Endodermal cell (in vitro differentiated cells): ENCODE measurements around the gene CGN. TPM values are rescaled to one million over a fixed set of nuclear protein-coding genes. Genes with fewer than 3 reads are reported as not detected.

ENCODE experiments used
- DNase-seq: peaks from one replicate; pipeline ENCODE4 v3.0.0-alpha.2; 2017
- H3K27ac ChIP-seq: 2 replicates; pipeline ENCODE4 v1.5.1; 2013; ENCODE audit warnings: mild to moderate bottlenecking, low read depth, low read length, moderate library complexity
- H3K27me3 ChIP-seq: 2 replicates; pipeline ENCODE4 v1.6.1; 2013; ENCODE audit warnings: mild to moderate bottlenecking, low read length, moderate library complexity; ENCODE audit not compliant: insufficient read depth, control insufficient read depth, poor library complexity, severe bottlenecking
- H3K36me3 ChIP-seq: 2 replicates; pipeline ENCODE4 v1.7.0; 2013; ENCODE audit warnings: mild to moderate bottlenecking, low read length, moderate library complexity; ENCODE audit not compliant: control insufficient read depth, insufficient read depth
- H3K4me1 ChIP-seq: one replicate; pipeline ENCODE4 v1.7.0; 2013; ENCODE audit warnings: low read length; ENCODE audit not compliant: control insufficient read depth, insufficient read depth
- H3K4me3 ChIP-seq: 2 replicates; pipeline ENCODE4 v1.5.1; 2013; ENCODE audit warnings: mild to moderate bottlenecking, low read length, moderate library complexity
- H3K9ac ChIP-seq: 2 replicates; pipeline ENCODE4 v1.6.1; 2013; ENCODE audit warnings: mild to moderate bottlenecking, low read length, moderate library complexity; ENCODE audit not compliant: poor library complexity, severe bottlenecking; ENCODE audit errors: extremely low read depth
- H3K9me3 ChIP-seq: 2 replicates; pipeline ENCODE4 v1.6.1; 2013; ENCODE audit warnings: mild to moderate bottlenecking, low read length, moderate library complexity; ENCODE audit not compliant: control insufficient read depth
- H3K27ac Mint-ChIP-seq: 2 replicates; pipeline ENCODE4 v1.8.0; 2020; ENCODE audit warnings: mixed read lengths
- H3K27me3 Mint-ChIP-seq: 2 replicates; pipeline ENCODE4 v1.8.0; 2021; ENCODE audit warnings: mild to moderate bottlenecking, mixed read lengths; ENCODE audit not compliant: insufficient read depth
- H3K36me3 Mint-ChIP-seq: 2 replicates; pipeline ENCODE4 v1.8.0; 2020; ENCODE audit warnings: low read depth, mixed read lengths
- H3K4me1 Mint-ChIP-seq: 2 replicates; pipeline ENCODE4 v1.8.0; 2020; ENCODE audit warnings: mixed read lengths
- H3K4me3 Mint-ChIP-seq: 2 replicates; pipeline ENCODE4 v1.8.0; 2020; ENCODE audit warnings: mild to moderate bottlenecking, moderate library complexity, mixed read lengths
- H3K9me3 Mint-ChIP-seq: 2 replicates; pipeline ENCODE4 v1.8.0; 2020; ENCODE audit warnings: mild to moderate bottlenecking, mixed read lengths
- CTCF ChIP-seq: fragments of 200-600 bp; sonication (generic); conservative IDR thresholded peaks from 2 replicates; pipeline ENCODE4 v1.5.0; 2021; ENCODE audit warnings: antibody characterized with exemption, mild to moderate bottlenecking
- WGBS, 2 experiments: methylation state at CpG; one replicate each; pipeline versions ENCODE4 v1.1.5 to v1.1.7; 2013; ENCODE audit warnings: missing lambda C conversion rate in 2 of 2, mixed read lengths in 1 of 2; ENCODE audit not compliant: insufficient coverage in 1 of 2, insufficient read length in 1 of 2; 5-methylcytosine and 5-hydroxymethylcytosine counted together
- total RNA-seq, 2 donors: library from RNA; stranded (reverse); fragmentation: NEBNext Ultra II Directional in 1 of 2; extraction: Animal tissue kit (Norgen Biotek cat#: 25700) in 1 of 2; gene quantifications; 2 replicates in 1 of 2; 3 replicates in 1 of 2; pipeline ENCODE4 v1.2.1, GENCODE V29; 2021

The CGN gene
- total RNA-seq, 2 donors from 2014 or later = 39.7 to 39.9 TPM

- H3K4me3 Mint-ChIP-seq = peak overlapping the region; percentile 78
- Histone ChIP-seq H3K9ac (peak overlapping the region; percentile 77), H3K9me3 (no peaks in the 10 kb centered on the region), H3K27me3 (no peaks in the 10 kb centered on the region), H3K27ac (peak overlapping the region; percentile 72), H3K4me3 (peak overlapping the region; percentile 95), H3K4me1 (peaks cover 18% of the 10 kb centered on the region), H3K36me3 (no peaks in the 10 kb centered on the region)
- H3K4me1 Mint-ChIP-seq = peaks cover 40% of the 10 kb centered on the region
- H3K27me3 Mint-ChIP-seq = no peaks in the 10 kb centered on the region
- H3K27ac Mint-ChIP-seq = peak overlapping the region; percentile 87
- DNase-seq = peak; percentile 87
- WGBS, 2 experiments = 0% methylated on average over 4 to 23 of the region's 23 CpGs
- H3K36me3 Mint-ChIP-seq = peaks cover 4% of the 10 kb centered on the region
- H3K9me3 Mint-ChIP-seq = no peaks in the 10 kb centered on the region
- peak; percentile 36 for TF ChIP-seq CTCF
These were observed 539 bp downstream of the CGN start for GRCh38 chr1:151511636-151512215.

- DNase-seq = peak; percentile 63
- Histone ChIP-seq H3K27me3 (no peaks in the 10 kb centered on the region), H3K9me3 (no peaks in the 10 kb centered on the region), H3K9ac (peak overlapping the region; percentile 77), H3K36me3 (no peaks in the 10 kb centered on the region), H3K4me1 (peaks cover 18% of the 10 kb centered on the region), H3K27ac (no peak overlapping the region), H3K4me3 (peak overlapping the region; percentile 95)
- H3K4me3 Mint-ChIP-seq = peak overlapping the region; percentile 78
- no peak overlapping the region for H3K27ac Mint-ChIP-seq
- H3K36me3 Mint-ChIP-seq = peaks cover 4% of the 10 kb centered on the region
- H3K4me1 Mint-ChIP-seq = peaks cover 40% of the 10 kb centered on the region
- TF ChIP-seq CTCF = no peak
- WGBS, 2 experiments = 40 to 62% methylated on average over 1 to 4 of the region's 4 CpGs
- H3K27me3 Mint-ChIP-seq = no peaks in the 10 kb centered on the region
- H3K9me3 Mint-ChIP-seq = no peaks in the 10 kb centered on the region
These were observed 1.1 kb downstream of the CGN start for GRCh38 chr1:151512326-151512725.

GRCh38 chr1:151512801-151513625 is 1.8 kb downstream of the CGN start:
- TF ChIP-seq CTCF = no peak
- Histone ChIP-seq H3K27ac (no peak overlapping the region), H3K9ac (peak overlapping the region; percentile 14), H3K9me3 (no peaks in the 10 kb centered on the region), H3K4me3 (peak overlapping the region; percentile 95), H3K36me3 (no peaks in the 10 kb centered on the region), H3K27me3 (no peaks in the 10 kb centered on the region), H3K4me1 (peaks cover 18% of the 10 kb centered on the region)
- Mint-ChIP-seq H3K4me1 (peaks cover 40% of the 10 kb centered on the region), H3K27ac (peak overlapping the region; percentile 95), H3K4me3 (peak overlapping the region; percentile 78), H3K27me3 (no peaks in the 10 kb centered on the region), H3K36me3 (peaks cover 5% of the 10 kb centered on the region), H3K9me3 (no peaks in the 10 kb centered on the region)
- 59 to 76% methylated on average over 6 to 8 of the region's 8 CpGs for WGBS, 2 experiments
- DNase-seq = peak; percentile 87
